Measurements from ENCODE around the gene CA7.

CA7 gene

GRCh38 chr16:66898207-66898606, 54.0 kb downstream of the CA7 start:
- H3K36me3 ChIP-seq (ENCODE audit: control insufficient read depth in 2 of 2, insufficient read depth in 1 of 2, low read length in 2 of 2): no peaks in the 10 kb centered on the region
- CTCF ChIA-PET: interaction anchor here (0.5 to 17.9 kb wide), 3 partner anchors 24 to 737 kb away, joined by 3 to 268 read pairs (median 9); partner anchors contain the start of genes CDH16 and RRAD
- no peak overlapping the region for H3K27ac ChIP-seq (ENCODE audit: extremely low read depth, low read depth, low read length)
- POLR2A ChIA-PET: interaction anchor here (0.6 kb wide), 1 partner anchor 44 kb away, joined by 3 read pairs; no protein-coding TSS in a partner anchor
- no peak overlapping the region for H3K4me3 ChIP-seq (ENCODE audit: low read depth, low read length)
- peaks cover 8% of the 10 kb centered on the region; the same call in 1 of the 2 replicates for H3K4me1 ChIP-seq (ENCODE audit: control insufficient read depth, insufficient read depth, low read length)
- TF ChIP-seq ZNF677 (tag by site-specific recombination; IDR thresholded peaks at IDR 0.05) (no peak), HIC1 (tag by site-specific recombination; IDR thresholded peaks at IDR 0.05) (no peak), ZNF501 (tag by site-specific recombination; IDR thresholded peaks at IDR 0.05) (no peak), INSM2 (tag by site-specific recombination; IDR thresholded peaks at IDR 0.05) (no peak), ZNF747 (tag by site-specific recombination; IDR thresholded peaks at IDR 0.05) (no peak), ZNF654 (tag by site-specific recombination; IDR thresholded peaks at IDR 0.05; ENCODE audit: low read depth) (no peak), ZNF518A (tag by site-specific recombination; conservative IDR thresholded peaks at IDR 0.05; ENCODE audit: low read depth) (no peak)
- no peaks in the 10 kb centered on the region for H3K9me3 ChIP-seq (ENCODE audit: control insufficient read depth, insufficient read depth, low read depth, low read length)

GRCh38 chr16:66898933-66899309, 54.7 kb downstream of the CA7 start:
- Histone ChIP-seq H3K4me1 (ENCODE audit: control insufficient read depth, insufficient read depth, low read length) (peaks cover 8% of the 10 kb centered on the region; the same call in 1 of the 2 replicates), H3K36me3 (ENCODE audit: control insufficient read depth in 2 of 2, insufficient read depth in 1 of 2, low read length in 2 of 2) (no peaks in the 10 kb centered on the region), H3K4me3 (ENCODE audit: low read depth, low read length) (no peak overlapping the region), H3K27ac (ENCODE audit: extremely low read depth, low read depth, low read length) (no peak overlapping the region), H3K9me3 (ENCODE audit: control insufficient read depth, insufficient read depth, low read depth, low read length) (no peaks in the 10 kb centered on the region)
- POLR2A ChIA-PET: no interaction called here
- CTCF ChIA-PET: interaction anchor here (2.4 to 17.9 kb wide), 2 partner anchors 23 to 55 kb away, joined by 9 to 268 read pairs; partner anchors contain the start of genes CDH16 and RRAD
- TF ChIP-seq YY1 (tag by site-specific recombination; IDR thresholded peaks at IDR 0.05): no peak
- no peak for TF ChIP-seq ZNF701 (tag by site-specific recombination; IDR thresholded peaks at IDR 0.05)
- 0 out of 2 replicates have a peak, but pooled peaks have one; percentile 50 for TF ChIP-seq ZNF580 (tag by site-specific recombination; IDR thresholded peaks at IDR 0.05)
- TF ChIP-seq ZSCAN30 (tag by site-specific recombination; IDR thresholded peaks at IDR 0.05): peak; percentile 56; the same call in 1 of the 2 replicates
- TF ChIP-seq ZBTB1 (tag by site-specific recombination; IDR thresholded peaks at IDR 0.05): no peak
- no peak for TF ChIP-seq ZNF10 (tag by site-specific recombination; IDR thresholded peaks at IDR 0.05)
- no peak for TF ChIP-seq ZNF174 (tag by site-specific recombination; IDR thresholded peaks at IDR 0.05)
- TF ChIP-seq ZNF354C (tag by site-specific recombination; IDR thresholded peaks at IDR 0.05; ENCODE audit: borderline replicate concordance, low read depth): no peak
- no peak for TF ChIP-seq BCL11A (tag by site-specific recombination; IDR thresholded peaks at IDR 0.05; ENCODE audit: low read depth)
- TF ChIP-seq ZBTB20 (tag by site-specific recombination; IDR thresholded peaks at IDR 0.05): no peak
- TF ChIP-seq ZNF423 (tag by site-specific recombination; IDR thresholded peaks at IDR 0.05): no peak
- TF ChIP-seq ZNF433 (tag by site-specific recombination; IDR thresholded peaks at IDR 0.05; ENCODE audit: low read depth): no peak
- TF ChIP-seq ZNF791 (tag by site-specific recombination; IDR thresholded peaks at IDR 0.05): no peak
- TF ChIP-seq KLF17 (tag by site-specific recombination; IDR thresholded peaks at IDR 0.05): no peak
- TF ChIP-seq ZNF621 (tag by site-specific recombination; IDR thresholded peaks at IDR 0.05): no peak
- TF ChIP-seq EGR2 (tag by site-specific recombination; IDR thresholded peaks at IDR 0.05; ENCODE audit: low read depth): no peak
- peak; percentile 96 for TF ChIP-seq ZNF664 (tag by site-specific recombination; IDR thresholded peaks at IDR 0.05)
- no peak for TF ChIP-seq ZBTB6 (tag by site-specific recombination; IDR thresholded peaks at IDR 0.05)

All from HEK293 (cell line).